Upper lobe of left lung (tissue), 4 donors: ENCODE data around the gene FNDC3B.

ENCODE experiments used
- CTCF ChIP-seq, 6 experiments: fragments of 450-650 bp in 4 of 6; fragments of 200-600 bp in 2 of 6; sonication (generic) in 2 of 6; IDR thresholded peaks; one replicate each; pipeline ENCODE4 v1.5.1; 2016 to 2019; ENCODE audit warnings: antibody characterized with exemption in 6 of 6
- EP300 ChIP-seq, 4 donors: sonication (generic); formaldehyde crosslinking; IDR thresholded peaks; one replicate each; pipeline ENCODE4 v1.5.1; 2017; ENCODE audit warnings: antibody characterized with exemption in 4 of 4, control low read depth in 2 of 4

- TF ChIP-seq EP300 (IDR thresholded peaks at IDR 0.05) (no peak), CTCF (IDR thresholded peaks at IDR 0.05) (no peak)
These were observed 188.6 kb downstream of the FNDC3B start for GRCh38 chr3:172228036-172228415.
